Measurements from ENCODE around the gene LRRC4B.
"Not testable (repeated sequence)": the region's sequence is repeated elsewhere in the genome, so short reads cannot be mapped to it uniquely, and the experiment has no call there.

LRRC4B gene

GRCh38 chr19:50567882-50568727 is at the start of gene LRRC4B:
Gene LRRC4B (minus strand): TSS chr19:50568435. CDS start chr19:50548838, 19,597 bp downstream.
- DNase-seq, result no peak

GRCh38 chr19:50612504-50613404 is 44.5 kb upstream of the LRRC4B start:
- not testable (repeated sequence) for DNase-seq

GRCh38 chr19:50607874-50608785 is 39.9 kb upstream of the LRRC4B start:
- peak; percentile 76 to 90 for DNase-seq

GRCh38 chr19:50607388-50607787 is 39.2 kb upstream of the LRRC4B start:
- no peak for DNase-seq

GRCh38 chr19:50606059-50606836 is 38.0 kb upstream of the LRRC4B start:
- not testable (repeated sequence) for DNase-seq

GRCh38 chr19:50604264-50605073 is 36.2 kb upstream of the LRRC4B start:
- not testable (repeated sequence) for DNase-seq

- no peak for DNase-seq
These were observed 34.7 kb upstream of the LRRC4B start for GRCh38 chr19:50602935-50603334.

- DNase-seq, result no peak
These were observed 34.3 kb upstream of the LRRC4B start for GRCh38 chr19:50602496-50602895.

GRCh38 chr19:50602089-50602422 is 33.8 kb upstream of the LRRC4B start:
- no peak for DNase-seq

- DNase-seq, result no peak
These were observed 33.3 kb upstream of the LRRC4B start for GRCh38 chr19:50601407-50602088.

GRCh38 chr19:50599427-50599826 is 31.2 kb upstream of the LRRC4B start:
- no peak for DNase-seq

- DNase-seq, result no peak
These were observed 22.0 kb upstream of the LRRC4B start for GRCh38 chr19:50590191-50590590.

- not testable (repeated sequence) for DNase-seq
These were observed 13.8 kb upstream of the LRRC4B start for GRCh38 chr19:50581795-50582660.

- DNase-seq, result no peak
These were observed 12.9 kb upstream of the LRRC4B start for GRCh38 chr19:50580970-50581634.

- no peak for DNase-seq
These were observed 12.0 kb upstream of the LRRC4B start for GRCh38 chr19:50580240-50580639.

GRCh38 chr19:50576769-50577168 is 8.5 kb upstream of the LRRC4B start:
- not testable (repeated sequence) for DNase-seq

- DNase-seq, result no peak
These were observed 5.7 kb upstream of the LRRC4B start for GRCh38 chr19:50573741-50574461.

GRCh38 chr19:50570997-50571396 is 2.8 kb upstream of the LRRC4B start:
- no peak for DNase-seq
